T-helper 1 cell (primary cell): Measurements from ENCODE around the gene IGFBP5.

ENCODE experiments used
- DNase-seq, 5 donors: peaks; one replicate each; pipeline ENCODE4 v3.0.0-alpha.2; 2012 to 2020

The IGFBP5 gene

DNA sequence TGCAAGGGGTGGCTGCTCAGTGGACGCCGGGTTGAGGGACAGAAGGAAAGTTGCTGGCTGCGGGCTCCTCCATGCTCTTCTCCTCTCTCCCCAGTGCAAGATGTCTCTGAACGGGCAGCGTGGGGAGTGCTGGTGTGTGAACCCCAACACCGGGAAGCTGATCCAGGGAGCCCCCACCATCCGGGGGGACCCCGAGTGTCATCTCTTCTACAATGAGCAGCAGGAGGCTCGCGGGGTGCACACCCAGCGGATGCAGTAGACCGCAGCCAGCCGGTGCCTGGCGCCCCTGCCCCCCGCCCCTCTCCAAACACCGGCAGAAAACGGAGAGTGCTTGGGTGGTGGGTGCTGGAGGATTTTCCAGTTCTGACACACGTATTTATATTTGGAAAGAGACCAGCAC is 31.5 kb downstream of the IGFBP5 start:
- no peak for DNase-seq

DNA sequence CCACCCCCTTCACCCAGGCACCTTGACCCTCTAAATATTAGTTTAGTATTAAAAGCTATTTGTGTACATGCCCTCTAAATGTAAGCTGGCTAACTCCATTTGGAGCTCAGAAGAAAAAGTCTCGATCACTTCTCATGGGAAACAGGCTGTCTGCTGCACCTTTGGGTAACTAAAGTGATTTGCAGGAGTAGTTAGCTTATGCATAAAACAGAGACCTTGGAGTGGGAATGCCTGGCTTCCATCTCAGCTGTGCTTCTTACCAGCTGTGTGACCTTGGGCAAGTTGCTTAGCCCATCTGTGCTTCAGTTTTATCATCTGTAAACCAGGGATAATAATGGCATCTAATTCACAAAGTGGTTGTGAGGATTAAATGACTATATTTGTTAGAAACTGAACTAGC is 32.2 kb downstream of the IGFBP5 start:
- no peak for DNase-seq

DNA sequence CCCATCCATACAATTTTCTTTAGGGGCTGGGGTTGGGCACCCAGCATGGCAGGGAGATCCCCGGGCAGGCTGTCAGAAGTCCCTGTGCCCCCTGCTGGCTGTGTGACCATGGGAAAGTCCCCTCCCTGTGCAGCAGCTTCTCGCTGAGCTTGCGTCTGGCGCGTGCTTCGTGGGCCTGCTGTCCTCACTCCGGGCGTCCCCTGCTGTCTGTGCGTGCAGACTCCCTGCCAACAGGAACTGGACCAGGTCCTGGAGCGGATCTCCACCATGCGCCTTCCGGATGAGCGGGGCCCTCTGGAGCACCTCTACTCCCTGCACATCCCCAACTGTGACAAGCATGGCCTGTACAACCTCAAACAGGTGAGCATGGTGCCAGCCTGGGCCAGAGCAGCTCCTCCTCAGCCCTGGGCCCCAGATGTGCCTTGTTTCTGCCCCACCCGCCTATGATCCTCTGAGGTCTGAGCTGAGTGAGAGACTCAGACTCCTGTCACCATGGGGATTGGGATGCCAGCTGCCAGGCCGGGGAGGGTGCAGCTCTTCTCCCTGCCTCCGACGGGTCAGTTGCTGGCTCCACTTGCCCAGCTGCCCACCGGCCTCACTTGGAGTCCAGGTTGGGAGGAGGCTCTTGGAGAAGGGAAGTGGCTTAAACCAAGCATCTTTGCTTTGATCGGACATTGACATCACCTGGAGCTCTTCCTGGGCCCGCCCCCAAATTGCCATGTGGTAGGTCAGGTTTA is 33.5 kb downstream of the IGFBP5 start:
- no peak for DNase-seq

DNA sequence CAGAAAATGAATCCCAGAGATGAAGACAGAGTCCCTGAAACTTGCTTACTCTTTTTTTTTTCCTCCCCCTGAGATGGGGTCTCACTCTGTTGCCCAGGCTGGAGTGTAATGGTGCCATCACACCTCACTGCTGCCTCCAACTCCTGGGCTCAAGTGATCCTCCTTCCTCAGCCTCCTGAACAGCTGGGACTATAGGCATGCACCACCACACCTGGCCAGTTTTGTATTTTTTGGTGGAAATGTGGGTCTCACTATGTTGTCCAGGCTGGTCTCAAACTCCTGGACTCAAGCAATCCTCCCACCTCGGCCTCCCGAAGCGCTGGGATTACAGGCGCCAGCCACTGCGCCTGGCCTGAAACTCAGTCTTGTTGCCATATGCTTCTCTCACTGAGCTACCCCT is 34.3 kb downstream of the IGFBP5 start:
- DNase-seq: no peak

DNA sequence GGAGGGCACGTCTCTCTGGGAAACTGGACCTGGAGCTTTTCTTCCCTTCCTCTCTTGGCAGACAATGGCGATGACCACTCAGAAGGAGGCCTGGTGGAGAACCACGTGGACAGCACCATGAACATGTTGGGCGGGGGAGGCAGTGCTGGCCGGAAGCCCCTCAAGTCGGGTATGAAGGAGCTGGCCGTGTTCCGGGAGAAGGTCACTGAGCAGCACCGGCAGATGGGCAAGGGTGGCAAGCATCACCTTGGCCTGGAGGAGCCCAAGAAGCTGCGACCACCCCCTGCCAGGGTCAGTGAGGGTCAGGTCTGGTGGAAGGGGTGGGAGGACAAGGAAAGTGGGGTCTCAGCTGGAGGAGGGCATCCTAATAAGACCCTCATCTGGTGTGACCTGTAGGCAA is 34.9 kb downstream of the IGFBP5 start:
- DNase-seq: no peak

DNA sequence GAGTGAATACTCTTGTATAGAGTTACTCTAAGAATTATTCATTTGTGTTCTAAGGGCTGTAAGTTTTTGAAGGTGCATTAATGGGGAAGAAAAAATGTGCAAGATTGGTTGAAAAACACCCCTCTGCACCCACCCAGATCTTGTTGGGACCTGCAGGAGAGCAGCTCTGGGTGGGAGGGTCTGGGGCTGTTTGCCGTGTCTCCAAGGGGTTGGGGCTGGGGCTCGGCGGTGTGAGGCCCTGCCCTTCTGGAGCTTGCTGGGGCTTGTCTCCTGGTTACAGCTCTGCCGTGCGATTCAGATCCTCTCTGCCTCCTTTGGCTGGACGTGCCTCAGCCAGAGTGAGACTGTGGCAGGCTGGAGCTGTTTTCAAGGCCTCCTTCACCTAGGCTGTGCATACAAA is 36.1 kb downstream of the IGFBP5 start:
- DNase-seq: no peak

DNA sequence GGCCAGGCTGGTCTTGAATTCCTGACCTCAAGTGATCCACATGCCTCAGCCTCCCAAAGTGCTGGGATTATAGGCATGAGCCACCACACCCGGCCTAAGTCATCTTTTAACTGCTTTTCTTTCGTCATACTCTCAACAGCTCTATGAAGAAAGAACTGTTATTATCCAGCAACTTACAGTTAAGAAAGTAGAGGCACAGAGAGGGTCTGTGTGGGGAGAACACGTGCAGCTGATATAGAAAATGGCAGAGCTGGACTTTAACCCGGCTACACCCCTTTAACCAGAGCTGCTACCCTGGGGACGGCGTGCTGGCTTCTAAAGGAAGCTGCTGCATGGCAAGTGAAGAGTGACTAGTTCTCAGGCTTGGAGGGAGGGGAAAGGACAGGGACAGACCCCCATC is 36.6 kb downstream of the IGFBP5 start:
- DNase-seq: no peak

DNA sequence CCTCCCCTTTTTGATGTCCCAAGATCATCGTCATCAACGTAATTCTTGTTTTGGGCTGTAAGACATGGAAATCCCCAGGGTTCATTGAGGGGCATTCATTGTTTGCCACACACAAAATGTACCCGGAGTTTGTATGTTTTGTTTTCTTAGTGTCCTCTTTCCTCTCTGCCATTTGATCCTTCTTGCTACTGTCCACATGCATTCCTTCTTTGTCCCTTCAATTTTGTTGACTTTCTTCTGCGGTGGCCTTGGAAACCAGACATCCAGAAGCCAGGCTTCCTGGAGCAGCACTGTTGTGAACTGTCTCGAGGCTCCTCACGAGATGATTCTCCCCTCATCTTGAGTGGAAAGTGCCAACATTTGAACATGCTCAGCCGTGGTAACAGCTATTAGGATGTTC is 37.4 kb downstream of the IGFBP5 start:
- no peak for DNase-seq

DNA sequence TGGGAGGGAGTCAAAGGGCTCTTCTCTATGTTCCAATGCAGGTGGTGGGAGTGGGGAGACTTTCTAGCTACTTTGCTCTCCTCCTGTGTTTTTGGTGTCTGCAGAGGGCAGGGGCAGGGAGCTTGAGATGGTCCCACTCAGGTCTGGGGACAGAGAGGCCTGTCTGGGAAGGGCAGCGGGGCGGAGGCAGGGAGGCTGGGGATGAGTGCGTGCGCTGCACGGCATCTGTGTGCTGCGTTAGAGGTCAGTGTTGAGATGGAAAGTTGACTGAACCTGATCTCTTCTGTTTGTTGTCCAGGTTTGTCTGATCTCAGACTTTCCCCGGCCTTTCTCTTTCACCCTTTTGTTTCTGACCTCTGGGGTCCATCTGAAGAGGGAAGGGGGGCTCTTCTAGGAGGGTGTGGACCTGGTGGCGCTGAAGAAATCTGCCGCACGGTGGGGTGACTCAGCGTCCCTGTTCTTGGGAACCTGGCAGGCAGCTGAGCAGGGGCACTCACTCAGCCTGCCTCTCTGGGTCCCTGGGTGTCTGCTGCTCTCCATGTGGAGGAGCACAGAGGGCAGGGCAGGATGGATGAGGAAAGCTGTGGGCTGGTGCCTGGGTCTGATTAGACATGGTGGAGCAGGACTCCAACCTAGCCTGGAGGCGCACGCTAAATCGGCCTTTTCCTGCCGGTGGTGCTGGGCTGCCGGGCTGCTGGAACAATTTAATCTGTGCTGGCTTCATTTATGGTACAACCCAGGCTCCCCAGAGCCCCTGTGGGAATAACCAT is 38.1 kb downstream of the IGFBP5 start:
- DNase-seq: no peak

DNA sequence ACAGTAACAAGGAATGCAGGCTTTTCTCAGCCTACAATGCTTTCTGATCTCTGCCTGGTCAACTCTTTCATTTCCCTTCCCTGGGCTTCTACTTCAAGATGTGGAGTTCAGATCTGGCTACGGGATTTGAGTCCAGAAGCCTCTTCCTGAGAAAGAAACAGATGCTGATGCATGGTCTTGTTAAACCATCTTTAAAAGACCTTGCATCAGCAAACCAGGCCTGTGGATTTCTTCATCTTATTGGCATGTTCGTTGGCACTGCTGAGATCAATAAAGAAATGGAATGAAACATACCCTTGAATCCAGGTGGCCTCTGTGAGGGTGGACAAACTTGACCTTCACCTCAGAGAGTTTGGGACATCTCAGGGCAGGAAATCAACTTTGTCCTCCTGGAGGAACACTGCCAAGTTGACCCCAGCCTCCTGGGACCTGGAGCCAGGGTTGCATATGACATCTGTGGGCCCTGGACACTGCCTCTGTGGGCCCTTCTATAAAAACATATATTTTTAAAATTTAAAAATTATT is 40.8 kb downstream of the IGFBP5 start:
- DNase-seq: no peak

DNA sequence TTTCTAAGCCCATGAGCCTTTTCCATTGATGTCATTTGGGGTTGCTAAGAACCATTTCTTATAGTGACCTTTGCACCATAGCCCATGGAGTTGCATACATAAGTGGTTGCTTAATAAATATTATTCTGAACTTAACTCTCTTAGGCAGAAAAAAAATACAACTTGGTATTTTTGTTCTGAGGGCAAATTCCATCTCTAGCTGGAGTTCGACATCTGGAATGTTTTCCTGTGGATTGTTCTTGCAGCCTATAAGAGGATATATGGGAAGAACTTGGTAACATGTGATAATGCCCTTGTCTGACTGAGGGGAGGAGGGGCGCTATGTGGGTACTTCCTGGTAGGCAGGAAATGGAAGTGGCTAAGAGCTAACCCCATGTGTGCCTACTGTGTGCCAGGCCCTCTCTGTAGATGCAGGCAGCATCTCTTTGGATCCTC is 41.4 kb downstream of the IGFBP5 start:
- DNase-seq: no peak

DNA sequence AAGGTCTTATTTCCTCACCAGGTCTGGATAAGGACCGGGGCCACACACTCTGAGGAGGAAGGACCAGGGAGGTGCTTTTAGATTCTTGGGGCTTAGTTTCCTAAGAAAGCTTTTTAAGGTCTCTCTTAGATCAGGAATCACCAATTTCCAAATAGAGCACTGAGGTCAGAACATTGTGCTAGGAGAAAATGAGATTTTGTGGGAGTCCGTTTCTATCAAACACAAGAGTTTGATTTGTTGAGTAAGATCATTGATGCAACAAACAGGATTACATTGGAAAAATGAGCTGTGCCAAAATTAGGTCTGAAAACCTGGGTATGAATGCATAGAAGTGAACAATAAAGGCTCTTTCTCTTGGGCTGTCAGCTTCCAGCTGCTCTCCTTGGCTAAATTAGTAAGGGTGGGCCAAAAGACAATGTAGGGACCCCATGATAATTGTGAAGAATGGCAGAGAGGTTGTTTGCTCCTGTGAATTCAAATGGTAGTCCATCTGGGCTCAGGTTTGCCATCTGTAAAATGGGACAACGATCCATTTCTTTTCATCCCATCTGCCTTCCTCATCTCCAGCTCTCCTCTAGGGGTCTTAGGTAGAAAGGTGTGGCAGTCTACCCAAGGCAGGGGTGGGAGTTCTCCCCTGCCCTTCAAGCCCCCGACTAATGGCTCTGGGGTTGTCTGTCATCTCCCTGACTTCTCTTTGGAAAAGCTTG is 42.1 kb downstream of the IGFBP5 start:
- DNase-seq: no peak

DNA sequence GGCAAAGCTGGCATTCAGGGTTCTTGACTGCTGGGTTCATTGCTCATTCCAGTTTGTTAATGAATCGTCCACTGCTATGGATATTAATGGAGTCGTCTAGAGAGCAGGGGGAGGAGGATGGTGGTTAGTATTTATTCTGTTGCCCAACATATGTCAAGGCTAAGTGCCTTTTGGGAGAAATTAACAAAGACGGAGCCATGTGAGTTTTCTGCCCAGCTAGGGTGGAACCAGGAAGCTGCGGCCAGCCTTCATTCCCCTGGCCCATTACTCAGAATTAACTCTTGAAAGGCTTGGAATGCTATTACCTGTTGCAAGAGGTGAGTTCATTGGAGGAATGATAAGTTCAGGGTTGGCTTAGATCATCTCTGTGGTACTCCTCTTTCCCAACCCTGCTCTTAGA is 42.8 kb downstream of the IGFBP5 start:
- no peak for DNase-seq

DNA sequence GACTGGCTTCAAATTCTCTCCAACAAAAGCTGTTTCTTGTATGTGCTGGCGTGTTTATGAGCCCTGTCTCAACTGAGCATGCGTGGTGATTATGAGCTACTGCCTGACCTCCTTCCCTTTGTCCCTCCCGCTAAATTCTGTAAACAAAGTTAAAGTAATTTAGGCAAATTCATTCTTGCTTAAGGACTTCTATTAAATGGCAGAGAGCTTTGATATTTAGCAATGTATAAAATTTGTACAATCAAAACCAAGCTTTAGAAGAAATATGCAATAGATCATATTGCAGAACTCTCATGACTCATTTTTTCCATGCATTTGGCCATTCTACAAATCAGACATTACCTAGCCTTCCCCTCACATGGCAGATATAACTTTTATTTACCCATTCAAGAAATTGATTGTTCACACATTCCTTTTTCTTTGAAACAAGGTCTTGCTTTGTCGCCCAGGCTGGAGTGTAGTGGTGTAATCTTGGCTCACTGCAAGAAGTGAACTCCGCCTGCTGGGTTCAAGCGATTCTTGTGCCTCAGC is 43.9 kb downstream of the IGFBP5 start:
- no peak for DNase-seq

DNA sequence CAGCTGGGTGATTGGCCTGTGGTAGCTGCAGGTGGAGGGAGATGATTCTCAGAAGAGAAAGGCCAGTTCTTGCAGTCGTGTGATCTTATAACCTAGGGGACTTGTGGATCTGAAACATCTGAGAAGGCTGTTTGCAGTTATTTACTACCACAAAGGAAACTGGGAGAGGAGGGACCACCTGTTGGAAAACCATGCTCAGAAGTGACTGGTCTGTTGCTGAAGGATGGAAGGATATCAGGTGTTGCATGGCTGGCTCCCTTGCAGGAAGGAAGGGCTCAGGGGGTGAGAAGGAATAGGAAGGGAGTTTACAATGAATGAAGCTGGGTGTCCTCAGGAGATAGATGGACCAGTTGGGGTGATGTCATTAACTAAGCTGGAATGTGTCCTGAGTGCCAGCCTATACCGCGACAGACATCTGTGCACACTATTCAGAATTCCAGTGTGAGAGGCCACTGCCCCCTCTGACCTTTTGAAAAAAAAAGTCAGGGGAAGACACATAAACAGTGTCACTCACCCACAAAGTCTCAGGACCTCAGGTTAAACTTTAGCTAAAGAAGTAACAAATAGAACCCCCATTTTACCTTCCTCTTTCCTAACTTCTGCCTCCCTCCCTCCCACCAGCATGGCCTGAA is 44.6 kb downstream of the IGFBP5 start:
- DNase-seq: no peak

DNA sequence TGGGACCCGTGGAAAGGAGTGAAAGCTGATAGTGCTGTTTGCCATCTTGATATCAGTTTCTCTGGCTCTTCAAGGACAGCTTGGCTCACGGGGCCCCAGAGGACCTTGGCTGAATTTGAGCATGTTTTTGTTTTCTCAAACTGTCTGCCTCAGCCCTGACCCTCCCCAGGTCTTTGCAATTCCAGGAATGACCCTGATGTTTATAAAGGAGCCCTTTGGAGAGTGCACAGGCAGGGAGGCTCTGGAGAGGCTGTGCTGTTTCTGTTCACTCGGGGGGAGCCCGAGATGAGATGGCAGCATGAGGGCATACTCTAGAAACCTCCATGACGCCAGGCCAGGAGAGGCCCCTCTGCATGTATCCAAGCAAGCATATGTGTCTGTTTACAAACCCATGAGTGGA is 45.8 kb downstream of the IGFBP5 start:
- DNase-seq: no peak

DNA sequence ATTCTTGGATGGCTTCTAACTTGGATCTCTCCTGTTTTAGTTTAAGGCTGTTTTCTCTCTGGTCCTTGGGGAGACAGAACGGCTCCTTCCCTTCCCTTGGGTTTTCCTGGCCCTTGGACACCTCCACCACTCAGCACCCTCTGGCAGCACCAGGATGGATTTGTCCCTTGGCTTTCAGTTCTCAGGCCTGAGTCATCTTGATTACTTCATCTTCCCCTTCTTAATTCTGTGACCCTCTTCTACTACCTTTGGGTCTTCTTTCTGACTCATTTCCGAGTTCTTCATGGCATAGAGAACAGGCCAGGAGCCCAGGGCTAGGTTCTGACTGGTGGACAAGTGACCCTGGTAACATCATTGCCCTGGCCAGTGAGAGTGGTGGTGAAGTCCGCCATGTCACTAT is 47.2 kb downstream of the IGFBP5 start:
- DNase-seq: no peak

DNA sequence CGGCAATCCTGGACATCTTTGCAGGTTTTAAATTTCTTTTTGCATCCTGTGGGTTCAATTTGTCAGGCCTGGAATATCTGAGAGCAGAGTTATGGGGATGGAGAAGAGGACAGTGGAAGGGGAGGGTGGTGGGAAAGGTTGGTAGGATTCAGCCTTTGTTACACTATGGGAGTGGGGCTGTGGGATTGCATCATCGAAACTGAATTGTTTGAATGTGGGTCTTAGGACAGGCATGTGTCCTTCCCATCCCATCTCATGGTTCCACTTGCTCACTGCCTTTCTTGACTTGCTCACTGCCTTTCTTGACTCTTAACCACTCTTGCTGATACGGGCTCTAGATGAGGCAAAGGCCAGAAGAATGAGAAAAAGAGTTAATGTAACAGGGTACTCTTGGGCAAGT is 49.2 kb downstream of the IGFBP5 start:
- no peak for DNase-seq

DNA sequence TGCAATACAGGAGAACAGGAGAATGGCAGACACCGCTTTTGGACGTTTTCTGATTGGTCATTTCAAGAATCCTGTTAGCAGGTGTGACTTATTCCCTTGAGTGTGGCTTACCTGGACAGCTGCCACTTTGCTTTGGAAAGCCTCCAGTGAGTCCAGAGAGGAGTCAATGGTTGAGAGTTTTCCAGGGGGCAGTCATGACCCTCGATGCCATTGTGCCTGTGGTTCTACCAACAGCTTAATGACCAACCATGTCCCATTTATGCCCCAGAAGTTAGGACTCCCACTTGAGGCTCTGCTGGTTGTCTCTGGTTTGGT is 49.8 kb downstream of the IGFBP5 start:
- DNase-seq: no peak

DNA sequence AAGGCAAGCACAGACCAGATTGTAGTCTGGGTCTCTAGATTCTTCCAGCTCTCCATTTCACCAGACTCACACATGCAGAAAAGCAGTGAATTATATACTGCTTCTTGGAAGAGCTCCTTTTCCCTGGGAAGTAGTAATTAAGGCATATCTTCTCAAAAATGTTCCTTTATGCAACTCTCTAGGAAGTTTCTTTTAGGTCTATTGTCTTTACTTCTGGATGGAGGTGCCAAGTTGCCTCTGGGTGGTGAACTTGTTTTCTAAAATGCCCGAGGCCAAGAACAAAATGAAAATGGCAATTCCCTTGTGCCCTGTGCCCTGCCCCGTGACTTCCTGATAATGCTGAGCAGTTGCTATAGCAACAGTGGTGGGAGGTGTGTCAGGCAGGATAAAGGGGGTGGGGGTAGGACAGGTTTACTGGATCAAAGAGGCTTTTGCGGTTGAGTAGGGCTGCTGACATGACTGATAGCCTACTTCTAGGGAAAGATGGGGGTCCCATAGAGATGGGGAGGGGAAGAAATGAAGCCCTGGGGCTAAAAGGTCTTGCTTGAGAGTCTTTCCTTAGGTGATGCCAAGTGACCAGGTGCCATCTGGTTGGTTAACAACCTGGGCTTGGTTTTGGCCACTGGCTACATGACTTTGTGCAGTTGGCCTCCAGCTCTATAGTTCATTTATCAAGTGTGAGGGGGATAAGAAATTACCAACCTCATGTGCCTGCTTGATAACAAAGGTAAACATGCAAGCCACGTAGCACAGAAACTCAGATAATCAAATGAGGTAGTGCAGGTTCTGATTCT is 50.3 kb downstream of the IGFBP5 start:
- no peak for DNase-seq

DNA sequence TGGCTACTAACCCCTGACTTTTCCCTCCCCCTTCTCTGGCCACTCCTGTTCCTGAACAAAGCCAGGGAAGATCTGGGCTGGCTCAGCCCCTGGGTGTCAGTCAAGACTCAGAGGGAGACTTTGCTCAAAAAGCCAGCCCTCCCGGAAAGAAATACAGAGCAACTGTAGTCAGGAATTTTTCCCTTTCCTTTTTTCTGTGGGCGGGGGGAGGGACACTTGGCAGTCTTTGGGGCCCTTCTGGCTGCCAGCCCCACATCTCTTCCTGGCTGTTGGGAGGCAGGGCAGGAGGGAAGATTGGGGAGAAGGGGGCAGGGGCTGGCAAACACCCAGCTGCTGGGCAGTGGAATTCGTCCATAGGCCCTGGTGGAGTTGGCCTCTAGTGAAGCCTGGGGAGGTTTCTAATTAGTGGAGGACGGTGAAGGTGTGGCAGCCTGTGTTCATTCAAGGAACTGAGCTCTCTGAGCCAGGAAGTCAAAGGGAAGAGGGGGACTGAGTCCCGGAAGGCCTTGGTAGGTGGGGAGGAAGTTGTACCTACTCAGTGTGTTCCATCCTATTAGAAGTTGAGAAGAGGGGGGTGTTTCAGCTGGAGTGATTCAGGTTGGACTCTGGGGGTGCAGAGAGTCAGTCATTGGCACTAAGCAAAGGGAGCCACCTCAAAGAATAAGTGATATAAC is 51.2 kb downstream of the IGFBP5 start:
- DNase-seq: no peak

DNA sequence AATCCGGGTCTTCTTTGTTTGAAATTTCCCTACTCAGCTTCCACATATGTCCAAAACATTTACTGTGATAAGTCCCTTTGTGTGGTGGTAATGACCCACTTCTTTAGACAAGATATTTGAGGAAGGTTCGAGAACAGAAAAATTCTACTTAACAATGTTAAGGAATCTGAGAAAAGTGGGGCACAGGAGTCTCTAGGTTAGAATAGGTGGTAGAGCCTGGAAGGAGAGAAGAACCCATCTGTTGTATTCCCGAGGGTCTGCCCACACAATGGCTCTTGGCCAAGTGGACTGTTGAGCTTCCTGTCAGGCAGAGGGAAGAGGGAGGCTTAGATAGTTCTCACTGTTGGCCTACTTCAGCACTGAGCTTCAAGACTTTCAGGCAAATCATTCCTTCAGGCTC is 57.9 kb downstream of the IGFBP5 start:
- no peak for DNase-seq
